CMK (cell line): ENCODE data around the gene EIF4G1.

Source experiments
- DNase-seq: peaks from one replicate; pipeline ENCODE4 v3.0.0-alpha.2; 2010; ENCODE audit warnings: low read depth

EIF4G1 gene

GRCh38 chr3:184352149-184352785 is 37.9 kb downstream of the EIF4G1 start:
- no peak for DNase-seq

- no peak for DNase-seq
These were observed 38.6 kb downstream of the EIF4G1 start for GRCh38 chr3:184352897-184353545.

GRCh38 chr3:184353546-184353941 is 39.1 kb downstream of the EIF4G1 start:
- DNase-seq = no peak

GRCh38 chr3:184354121-184354728 is 39.8 kb downstream of the EIF4G1 start:
- no peak for DNase-seq

- DNase-seq = no peak
These were observed 40.3 kb downstream of the EIF4G1 start for GRCh38 chr3:184354754-184355153.

- no peak for DNase-seq
These were observed 41.0 kb downstream of the EIF4G1 start for GRCh38 chr3:184355261-184356040.

GRCh38 chr3:184357248-184358123 is 43.1 kb downstream of the EIF4G1 start:
- no peak for DNase-seq

GRCh38 chr3:184358124-184358767 is 43.8 kb downstream of the EIF4G1 start:
- no peak for DNase-seq

GRCh38 chr3:184358921-184359350 is 44.5 kb downstream of the EIF4G1 start:
- DNase-seq = no peak

GRCh38 chr3:184359610-184360009 is 45.2 kb downstream of the EIF4G1 start:
- DNase-seq = no peak

GRCh38 chr3:184360070-184360928 is 45.9 kb downstream of the EIF4G1 start:
- no peak for DNase-seq

GRCh38 chr3:184360929-184361531 is 46.6 kb downstream of the EIF4G1 start:
- no peak for DNase-seq

- no peak for DNase-seq
These were observed 47.1 kb downstream of the EIF4G1 start, which contains the start of the genes CLCN2 and POLR2H for GRCh38 chr3:184361532-184361931. Gene CLCN2 (minus strand): TSS chr3:184361605. CDS start chr3:184361479, 126 bp downstream. Gene POLR2H (plus strand): TSS chr3:184361710. CDS start chr3:184363493, 1,783 bp downstream.

GRCh38 chr3:184361932-184362667 is 47.7 kb downstream of the EIF4G1 start:
- no peak for DNase-seq

- peak; percentile 93 for DNase-seq
These were observed 48.5 kb downstream of the EIF4G1 start for GRCh38 chr3:184362668-184363546.

- no peak for DNase-seq
These were observed 52.3 kb downstream of the EIF4G1 start for GRCh38 chr3:184366619-184367289.

GRCh38 chr3:184368116-184368515 is 53.7 kb downstream of the EIF4G1 start:
- no peak for DNase-seq
